GM06990 (cell line): ENCODE measurements around the gene AFG3L2.

ENCODE experiments used
- DNase-seq: peaks from one replicate; pipeline ENCODE4 v3.0.0-alpha.2; 2011; ENCODE audit not compliant: insufficient read length; ENCODE audit errors: extremely low read depth
- H3K27me3 ChIP-seq: replicated peaks from 2 replicates; pipeline ENCODE4 v1.6.0; 2011; ENCODE audit warnings: low read length; ENCODE audit not compliant: control insufficient read depth, insufficient read depth
- H3K36me3 ChIP-seq: 2 replicates; pipeline ENCODE4 v1.5.1; 2011; ENCODE audit warnings: low read length; ENCODE audit not compliant: control insufficient read depth, insufficient read depth
- H3K4me3 ChIP-seq: replicated peaks from 2 replicates; pipeline ENCODE4 v1.5.1; 2011; ENCODE audit warnings: low read depth, mild to moderate bottlenecking, control low read depth, low read length
- TF ChIP-seq, protein P1 (sequence below): IDR thresholded peaks from 2 replicates; pipeline ENCODE4 v1.5.1; 2011; ENCODE audit warnings: low read length, control low read depth, mild to moderate bottlenecking, inconsistent platforms; ENCODE audit not compliant: insufficient read depth, poor library complexity, severe bottlenecking

AFG3L2 gene

DNA sequence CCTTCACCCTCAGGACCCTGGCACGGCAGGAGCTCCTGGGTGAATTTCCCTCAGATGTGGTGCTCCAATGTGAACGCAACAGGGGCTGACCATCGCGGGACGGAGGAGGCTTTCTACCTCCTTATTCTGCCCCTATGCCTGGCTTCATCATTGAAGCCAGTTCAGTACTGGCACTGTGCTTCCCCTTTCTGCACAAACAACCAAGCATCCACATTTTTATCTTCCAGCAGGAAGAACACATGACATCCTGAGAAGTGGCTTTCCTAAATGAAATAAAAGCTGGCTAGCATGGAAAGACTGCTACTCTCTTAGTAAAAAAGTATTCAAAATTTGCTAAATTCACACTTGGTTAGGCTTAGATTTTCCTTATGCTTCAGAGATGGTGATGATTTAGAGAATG lies 24.8 kb downstream of the AFG3L2 start:
- Histone ChIP-seq H3K36me3 (peaks cover 19% of the 10 kb centered on the region), H3K27me3 (no peaks in the 10 kb centered on the region), H3K4me3 (no peak overlapping the region)
- TF ChIP-seq, protein P1, sequence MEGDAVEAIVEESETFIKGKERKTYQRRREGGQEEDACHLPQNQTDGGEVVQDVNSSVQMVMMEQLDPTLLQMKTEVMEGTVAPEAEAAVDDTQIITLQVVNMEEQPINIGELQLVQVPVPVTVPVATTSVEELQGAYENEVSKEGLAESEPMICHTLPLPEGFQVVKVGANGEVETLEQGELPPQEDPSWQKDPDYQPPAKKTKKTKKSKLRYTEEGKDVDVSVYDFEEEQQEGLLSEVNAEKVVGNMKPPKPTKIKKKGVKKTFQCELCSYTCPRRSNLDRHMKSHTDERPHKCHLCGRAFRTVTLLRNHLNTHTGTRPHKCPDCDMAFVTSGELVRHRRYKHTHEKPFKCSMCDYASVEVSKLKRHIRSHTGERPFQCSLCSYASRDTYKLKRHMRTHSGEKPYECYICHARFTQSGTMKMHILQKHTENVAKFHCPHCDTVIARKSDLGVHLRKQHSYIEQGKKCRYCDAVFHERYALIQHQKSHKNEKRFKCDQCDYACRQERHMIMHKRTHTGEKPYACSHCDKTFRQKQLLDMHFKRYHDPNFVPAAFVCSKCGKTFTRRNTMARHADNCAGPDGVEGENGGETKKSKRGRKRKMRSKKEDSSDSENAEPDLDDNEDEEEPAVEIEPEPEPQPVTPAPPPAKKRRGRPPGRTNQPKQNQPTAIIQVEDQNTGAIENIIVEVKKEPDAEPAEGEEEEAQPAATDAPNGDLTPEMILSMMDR: no peak
- DNase-seq: no peak

DNA sequence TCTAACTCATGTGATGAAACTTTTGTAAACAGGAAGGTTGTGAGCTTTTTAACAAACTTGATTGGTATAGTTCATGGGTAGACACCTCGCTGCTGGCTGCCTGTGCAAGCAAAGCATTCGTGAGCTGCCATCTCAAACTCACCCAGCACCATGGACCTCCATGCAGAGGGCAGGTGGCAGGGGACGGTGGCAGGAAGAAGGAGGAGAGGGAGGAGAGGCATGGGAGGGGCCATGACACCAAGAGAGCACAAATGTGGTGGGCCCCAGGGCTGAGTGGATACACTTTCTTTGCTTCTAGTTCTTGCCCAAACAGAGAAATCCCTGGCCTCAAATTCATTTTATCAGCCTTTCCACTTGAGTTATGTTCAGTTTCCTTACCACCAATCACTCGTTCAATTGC lies 29.1 kb downstream of the AFG3L2 start:
- H3K36me3 ChIP-seq: peaks cover 36% of the 10 kb centered on the region

DNA sequence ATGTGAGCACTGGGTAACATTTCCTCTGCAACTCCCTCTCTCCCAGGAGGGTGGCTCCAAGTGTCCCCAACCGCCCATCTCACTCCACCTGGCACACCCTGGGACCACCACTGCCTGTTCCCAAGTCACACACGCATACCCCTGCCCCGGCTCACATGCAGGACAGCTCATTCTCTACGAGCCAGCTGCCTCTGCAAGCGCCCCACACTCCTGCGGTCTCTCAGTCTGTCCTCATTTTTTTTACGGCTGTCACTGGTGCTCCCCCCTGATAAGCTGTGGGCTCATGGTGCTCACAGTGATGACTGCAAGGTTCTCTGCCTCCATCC lies 30.8 kb downstream of the AFG3L2 start:
- no peaks in the 10 kb centered on the region for H3K27me3 ChIP-seq
- H3K4me3 ChIP-seq: no peak overlapping the region
- peaks cover 34% of the 10 kb centered on the region for H3K36me3 ChIP-seq
- TF ChIP-seq, protein P1: no peak
- no peak for DNase-seq

More for the DNA sequence above, 29.1 kb downstream of the AFG3L2 start:
- Histone ChIP-seq H3K27me3 (no peaks in the 10 kb centered on the region), H3K4me3 (no peak overlapping the region)
- DNase-seq: no peak
- TF ChIP-seq, protein P1: no peak

DNA sequence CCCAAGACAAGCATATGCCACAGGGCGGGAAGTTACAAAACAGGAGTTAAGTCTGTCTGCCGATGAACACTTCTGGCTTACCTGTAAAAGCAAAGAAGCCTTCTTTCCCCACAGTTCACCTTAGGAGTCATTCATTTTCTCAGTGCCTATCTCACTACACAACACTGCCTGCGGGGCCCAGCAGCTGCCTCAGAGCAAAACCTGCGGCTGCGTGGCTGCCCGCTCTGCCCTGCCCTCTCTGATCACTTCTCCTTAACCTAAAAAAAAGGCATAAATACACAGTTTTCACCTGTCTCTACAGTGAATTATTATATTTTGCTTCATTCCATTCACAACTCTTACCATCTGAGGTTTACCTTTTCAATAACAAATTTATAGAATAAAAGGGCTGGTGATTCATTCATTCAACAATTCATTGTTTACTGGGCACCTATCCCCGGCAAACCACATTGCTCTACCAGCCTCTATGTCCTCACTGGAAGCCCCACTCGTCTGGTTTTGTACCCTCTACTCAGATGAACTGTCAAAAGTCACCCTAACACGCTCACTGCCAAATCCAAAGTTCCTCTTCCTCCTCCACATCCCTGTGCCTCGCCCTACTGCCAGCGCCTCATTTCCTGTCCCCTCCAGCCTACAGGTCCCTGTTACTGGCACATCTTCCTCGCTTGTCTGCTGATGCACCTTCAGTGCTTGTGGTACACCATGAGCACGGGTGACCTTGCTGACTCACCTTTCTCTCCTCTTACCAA lies 31.4 kb downstream of the AFG3L2 start:
- H3K4me3 ChIP-seq: no peak overlapping the region
- DNase-seq: no peak
- TF ChIP-seq, protein P1: no peak
- peaks cover 34% of the 10 kb centered on the region for H3K36me3 ChIP-seq
- no peaks in the 10 kb centered on the region for H3K27me3 ChIP-seq

DNA sequence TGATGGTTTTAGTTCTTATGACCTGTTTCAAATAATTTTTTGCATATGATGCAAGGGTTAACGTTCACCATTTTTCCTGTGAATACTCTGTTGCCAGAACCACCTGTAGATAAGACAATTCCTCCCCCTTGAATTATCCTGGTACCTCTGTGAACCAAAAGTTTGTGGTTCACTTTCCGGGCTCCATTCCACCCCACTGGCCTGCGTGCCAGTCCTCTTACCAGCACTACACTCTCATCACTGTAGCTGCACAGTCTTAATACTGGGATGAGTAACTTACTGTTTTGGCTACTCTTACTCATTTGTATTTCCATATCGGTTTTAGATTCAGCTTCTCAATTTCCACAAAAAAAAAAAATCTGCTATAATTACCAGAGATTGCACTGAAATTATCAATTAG lies 34.4 kb downstream of the AFG3L2 start:
- no peak for DNase-seq
- TF ChIP-seq, protein P1: no peak
- no peaks in the 10 kb centered on the region for H3K27me3 ChIP-seq
- H3K36me3 ChIP-seq: peaks cover 29% of the 10 kb centered on the region
- no peak overlapping the region for H3K4me3 ChIP-seq
